Hepatic stellate cell (primary cell): ENCODE results near the gene NAP1L5.
A peak's percentile ranks its signal among the peaks of the same experiment; 100 is the strongest.

Source experiments
- DNase-seq: peaks from one replicate; pipeline ENCODE4 v3.0.0; 2011; ENCODE audit warnings: low spot score

NAP1L5 gene

DNA sequence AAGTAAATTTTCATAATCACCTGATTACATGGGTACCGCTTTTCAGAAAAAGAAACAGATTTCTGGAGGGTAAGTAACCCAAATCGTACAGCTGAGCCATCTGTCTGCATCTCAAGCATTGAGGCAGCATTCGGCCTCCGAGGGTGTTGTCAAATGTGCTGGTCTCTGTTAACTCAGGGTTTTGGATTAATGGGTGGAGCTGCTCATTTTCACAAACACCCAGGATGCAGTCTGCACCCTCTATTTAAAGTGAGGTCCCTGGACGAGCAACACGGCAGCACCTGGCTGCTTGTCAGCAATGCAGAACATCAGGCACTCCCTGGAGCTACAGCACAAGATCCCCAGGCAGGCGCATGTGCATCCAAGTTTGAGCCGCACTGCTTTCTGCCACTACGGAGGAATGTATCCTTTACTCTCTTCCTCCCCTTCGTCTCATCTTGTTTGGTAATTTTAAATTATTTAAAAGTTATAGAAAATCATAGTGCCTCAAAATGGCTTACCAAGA, 24.7 kb upstream of the NAP1L5 start:
- no peak for DNase-seq

DNA sequence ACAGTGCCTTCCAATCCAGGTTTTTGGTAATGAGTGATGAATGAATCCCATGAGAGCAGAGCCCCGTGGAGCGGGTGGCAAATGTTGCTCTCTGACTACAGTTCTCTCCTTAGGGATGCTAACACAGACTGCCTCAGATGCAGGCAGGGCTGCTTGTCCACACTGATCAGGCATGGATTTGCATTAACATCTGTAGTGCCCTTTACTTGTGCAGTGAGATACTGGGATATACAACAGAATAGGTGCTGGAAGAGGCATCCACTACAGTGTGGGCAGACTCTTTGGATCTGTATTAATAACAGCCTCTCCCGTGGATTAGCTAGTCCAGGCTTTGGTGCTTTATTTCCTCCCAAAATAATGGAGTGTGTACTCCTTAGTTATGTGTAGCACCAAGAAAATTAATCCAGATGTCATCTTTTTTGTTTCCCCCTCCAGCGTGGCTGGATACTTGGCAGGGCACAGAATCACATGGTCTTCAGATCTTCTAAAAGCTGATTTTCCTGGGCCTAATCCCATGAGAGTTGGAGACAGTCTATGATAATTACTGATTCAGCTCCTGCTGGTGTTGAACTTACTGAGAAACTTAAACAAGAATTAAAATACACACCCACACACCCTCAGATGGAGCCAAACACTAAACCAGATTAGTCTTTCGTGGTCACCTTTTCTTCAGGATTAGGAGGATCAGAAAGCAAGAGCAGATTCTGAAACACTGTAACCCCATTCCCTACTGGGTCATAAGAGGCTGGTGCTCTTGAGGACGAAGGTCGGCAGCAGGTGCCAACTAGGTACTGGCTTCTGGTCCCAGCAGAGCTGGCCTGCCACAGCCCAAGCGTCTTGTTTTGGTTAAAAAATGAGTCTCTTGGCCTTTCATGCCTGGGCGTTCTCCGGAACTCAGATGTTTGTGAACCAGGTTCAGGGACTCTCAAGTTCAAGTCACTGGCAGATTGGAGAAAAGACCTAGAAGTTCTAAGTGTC, 23.1 kb upstream of the NAP1L5 start:
- DNase-seq: no peak

DNA sequence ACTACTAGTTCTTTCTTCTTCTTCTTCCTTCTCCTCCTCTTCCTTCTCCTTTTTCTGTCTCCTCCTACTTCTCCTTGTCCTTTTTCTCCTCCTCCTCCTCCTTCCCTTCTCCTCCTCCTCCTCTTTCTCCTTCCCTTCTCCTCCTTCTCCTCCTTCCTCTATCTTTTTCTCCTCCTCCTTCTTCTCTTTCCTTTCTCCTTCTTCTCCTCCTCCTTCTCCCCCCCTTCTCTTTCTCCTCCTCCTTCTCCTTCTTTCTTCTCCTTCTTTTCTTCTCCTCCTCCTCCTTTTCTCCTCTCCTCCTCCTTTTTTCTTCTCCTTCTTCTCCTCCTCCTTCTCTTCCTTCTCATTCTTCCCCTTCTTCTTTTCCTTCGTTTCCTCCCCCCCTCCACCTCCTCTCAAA, 21.8 kb upstream of the NAP1L5 start:
- no peak for DNase-seq

DNA sequence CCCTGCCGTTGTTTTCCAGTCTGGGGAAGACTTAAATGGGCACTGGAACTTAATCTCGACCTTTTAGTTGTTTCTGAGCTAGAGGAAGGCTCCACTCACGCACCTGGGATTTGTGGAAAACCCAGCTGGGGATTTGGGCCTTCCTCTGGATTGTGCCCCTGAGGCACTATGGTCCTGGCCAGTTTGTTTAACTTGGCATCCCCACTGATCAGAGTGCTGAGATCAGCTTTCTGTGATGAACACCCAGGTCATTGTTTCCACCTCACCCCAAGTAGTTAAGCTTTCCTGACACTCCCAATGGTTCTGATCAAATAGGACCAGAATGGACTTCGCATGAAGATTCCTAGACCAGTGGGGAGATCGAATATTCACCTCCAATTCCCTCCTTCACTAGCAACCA, 20.5 kb upstream of the NAP1L5 start:
- DNase-seq: no peak

DNA sequence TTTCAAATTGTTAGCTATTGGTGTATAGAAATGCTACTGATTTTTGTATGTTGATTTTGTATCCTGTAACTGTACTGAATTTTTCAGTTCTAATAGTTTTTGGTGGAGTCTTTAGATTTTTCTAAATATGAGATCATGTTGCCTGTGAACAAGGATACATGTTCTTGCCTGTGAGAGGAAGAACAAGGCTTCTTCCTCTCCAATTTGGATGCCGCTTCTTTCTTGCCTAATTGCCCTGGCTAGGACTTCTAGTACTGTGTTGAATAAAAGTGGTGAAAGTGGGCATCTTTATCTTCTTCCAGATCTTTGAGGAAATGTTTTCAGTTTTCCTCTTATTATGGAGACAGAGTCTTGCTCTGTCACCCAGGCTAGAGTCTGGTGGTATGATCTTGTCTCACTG, 16.2 kb upstream of the NAP1L5 start:
- no peak for DNase-seq

DNA sequence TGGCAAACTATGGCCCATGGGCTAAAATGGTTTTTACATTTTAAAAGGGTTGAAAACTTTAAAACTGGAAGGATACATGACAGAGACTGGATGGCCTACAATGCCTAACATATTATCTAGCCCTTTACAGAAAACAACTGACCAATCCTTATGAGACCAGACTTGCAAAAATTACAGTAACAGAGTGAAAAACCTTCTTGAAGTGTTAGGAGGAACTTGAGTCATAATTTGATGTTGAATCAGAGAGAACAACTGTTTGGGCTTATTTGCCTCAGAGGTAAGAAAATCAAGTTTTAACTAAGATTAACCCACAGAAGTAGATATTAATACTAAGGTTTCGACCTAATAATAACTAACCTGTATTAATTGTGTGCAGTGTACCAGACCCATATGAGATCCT, 12.4 kb upstream of the NAP1L5 start:
- no peak for DNase-seq

DNA sequence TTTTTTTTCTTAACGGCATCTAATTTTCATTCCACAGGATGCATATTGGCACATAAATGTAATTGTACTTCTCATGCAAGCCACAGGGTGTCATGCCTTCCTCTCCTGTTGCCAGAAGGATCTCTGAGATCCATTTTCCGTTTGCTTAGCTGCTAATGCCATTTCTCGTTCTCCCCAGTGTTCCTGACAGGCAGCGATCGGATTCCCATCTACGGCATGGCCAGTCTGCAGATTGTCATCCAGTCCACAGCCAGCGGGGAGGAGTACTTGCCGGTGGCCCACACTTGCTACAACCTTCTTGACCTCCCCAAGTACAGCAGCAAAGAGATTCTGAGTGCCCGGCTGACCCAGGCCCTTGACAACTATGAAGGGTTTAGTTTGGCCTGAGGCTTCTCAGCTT, 8.9 kb upstream of the NAP1L5 start:
- DNase-seq: peak; percentile 42

DNA sequence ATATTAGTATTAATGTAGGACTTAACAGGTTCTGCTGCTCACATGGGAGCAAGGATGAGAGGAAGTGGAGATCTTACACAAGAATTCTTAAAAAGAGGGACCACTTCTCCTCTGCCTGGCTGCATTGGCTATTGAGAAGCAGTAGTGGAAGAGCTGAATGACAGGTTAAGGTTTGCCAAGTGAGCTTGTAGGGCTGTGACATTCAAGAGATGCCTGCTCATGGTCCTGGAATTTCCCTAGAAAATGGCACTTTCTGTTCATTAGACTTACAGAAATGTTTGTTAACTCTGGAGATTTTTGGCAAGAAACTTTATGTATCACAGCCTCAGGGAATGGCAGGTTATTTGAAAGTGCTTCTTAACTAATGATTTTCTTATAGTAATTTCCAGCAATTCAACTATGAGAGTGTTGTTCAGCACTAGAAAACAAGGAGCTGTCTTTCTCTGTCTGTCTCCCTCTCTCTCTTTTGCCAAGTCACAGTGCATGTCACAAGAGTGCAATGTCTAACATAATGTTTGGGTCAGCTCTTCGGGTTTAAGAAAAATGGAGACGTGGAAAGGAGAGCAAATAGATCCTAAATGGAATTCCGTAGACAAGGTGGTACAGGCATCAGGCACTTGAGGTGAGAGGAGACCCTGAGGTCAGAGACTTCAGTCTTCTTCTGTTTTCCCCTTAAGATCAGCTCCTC, 8.3 kb upstream of the NAP1L5 start:
- DNase-seq: peak; percentile 17

DNA sequence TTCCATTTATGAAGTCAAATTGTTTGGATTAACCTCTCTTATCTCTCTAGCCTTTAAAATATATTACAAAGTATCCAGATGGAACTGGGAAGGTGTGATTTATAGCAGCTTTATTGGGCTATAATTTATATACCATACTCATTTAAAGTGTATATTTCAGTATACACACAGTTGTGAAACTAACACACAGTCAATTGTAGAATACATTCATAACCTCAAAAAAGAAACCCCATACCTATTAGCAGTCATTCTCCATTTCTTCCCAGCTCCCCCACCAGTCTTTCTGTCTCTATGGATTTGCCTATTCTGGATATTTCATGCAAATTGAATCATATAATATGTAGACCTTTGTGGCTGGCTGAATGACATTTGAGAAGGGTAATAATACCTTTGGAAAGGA, 7.6 kb upstream of the NAP1L5 start:
- DNase-seq: no peak

DNA sequence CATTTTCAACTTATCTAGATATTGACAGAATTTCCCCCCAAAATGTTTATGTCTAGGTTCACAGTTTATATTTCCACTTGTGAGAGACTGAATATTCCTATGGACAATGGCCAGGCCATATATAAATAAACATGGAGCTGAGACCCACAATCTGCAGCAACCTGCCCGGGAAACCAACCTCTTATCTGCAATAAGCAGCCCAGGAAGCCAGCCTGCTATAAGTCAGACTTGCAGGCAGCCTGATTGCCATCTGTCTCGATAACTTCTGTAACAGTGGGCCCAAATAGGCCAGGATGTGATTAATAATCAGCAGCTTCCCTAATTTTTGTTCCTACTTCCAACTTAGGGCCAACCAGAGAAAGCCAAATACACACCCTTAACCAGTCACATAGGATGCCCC, 5.2 kb upstream of the NAP1L5 start:
- DNase-seq: no peak

DNA sequence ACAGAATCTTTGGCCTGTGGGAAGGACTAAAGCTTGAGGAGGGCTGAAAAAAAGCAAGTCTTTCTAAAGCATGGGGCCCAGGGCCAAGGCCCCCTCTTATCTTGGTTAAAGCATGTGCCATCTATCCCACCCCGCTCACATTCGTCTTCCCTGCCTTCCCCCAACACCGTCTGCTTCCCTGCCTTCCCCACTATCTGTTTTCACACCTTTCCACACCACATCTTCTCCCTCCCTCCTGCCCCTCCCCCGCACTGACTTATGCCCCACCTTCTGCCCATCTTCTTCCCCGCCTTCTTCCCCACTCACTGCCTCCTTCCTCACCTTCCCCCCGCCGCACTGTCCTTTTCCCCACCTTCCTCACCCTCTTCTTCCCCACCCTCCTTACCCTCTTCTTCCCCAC, 890 bp upstream of the NAP1L5 start:
- no peak for DNase-seq

DNA sequence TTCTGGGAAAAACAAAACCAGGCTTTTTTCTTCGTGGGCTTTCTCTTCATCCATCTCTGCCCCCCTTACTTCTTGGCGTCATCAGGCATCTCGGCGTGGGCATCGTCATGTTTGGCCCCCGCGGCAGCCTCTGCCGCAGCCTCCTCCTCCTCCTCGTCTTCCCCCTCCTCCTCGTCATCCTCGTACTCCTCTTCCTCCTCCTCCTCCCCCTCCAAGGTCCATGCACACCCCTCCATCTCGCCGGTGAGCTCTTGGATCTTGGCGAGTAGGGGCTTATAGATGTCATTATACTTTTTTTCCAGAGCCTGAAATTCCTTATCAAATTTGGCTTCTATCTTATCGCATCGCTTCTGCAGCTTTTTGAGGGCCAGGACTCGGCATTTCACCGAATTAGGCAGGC, 488 bp downstream of the NAP1L5 start:
- DNase-seq: no peak

DNA sequence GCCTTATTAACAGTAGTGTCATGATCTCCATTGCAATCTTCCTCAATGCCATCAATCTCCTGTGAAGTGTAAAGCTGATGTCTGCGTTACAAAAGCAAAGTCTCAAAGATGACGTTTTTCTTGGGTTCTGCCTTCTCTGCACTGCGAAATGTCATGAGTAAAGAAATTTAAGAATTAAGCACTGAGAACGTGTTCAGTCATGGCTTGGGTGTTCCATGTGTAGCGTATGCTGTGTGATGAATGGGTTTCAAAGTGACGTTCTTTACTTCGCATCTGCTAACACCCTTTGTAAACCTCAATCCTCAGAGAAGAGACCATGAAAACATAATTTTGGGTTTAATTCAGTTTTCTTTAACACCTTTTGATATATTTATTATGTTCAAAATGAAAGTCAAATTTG, 999 bp downstream of the NAP1L5 start:
- no peak for DNase-seq

DNA sequence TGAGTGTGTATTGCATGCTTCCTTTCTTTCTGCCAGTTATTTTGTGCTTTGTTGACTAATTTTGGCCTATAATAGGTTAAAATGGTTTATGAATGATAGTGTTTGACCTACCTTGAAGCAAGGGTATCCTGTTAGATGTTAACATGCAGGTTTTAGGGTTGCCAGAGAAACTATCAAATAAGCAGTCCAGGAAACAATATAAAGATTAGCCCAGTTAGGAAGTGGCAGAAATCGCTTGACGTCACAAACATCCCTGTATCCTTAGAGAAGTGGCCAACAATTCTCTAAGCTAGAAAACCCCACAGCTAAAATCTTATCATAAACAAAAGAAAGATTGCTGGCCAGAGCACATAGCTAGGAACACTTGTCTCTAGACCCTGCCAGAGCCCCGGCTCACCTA, 3.8 kb downstream of the NAP1L5 start:
- DNase-seq: no peak

DNA sequence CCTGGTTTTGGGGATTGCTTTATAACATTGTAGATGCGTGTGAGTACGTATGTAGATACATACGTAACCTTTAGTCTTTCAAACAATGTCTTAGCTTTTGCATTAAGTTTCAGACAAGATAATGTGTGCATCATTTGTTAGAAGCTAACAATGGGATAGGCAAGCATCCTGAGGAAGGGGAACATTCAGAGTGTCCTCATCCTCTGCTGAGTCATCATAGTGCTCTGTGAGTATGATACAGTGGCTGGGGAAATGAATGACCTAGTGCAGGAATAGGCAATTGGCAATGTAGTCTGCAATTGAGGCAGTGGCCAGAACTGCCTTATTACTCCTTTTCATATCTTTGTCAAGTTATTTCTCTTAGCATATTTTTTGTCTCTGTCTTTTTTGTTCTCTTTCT, 7.3 kb downstream of the NAP1L5 start:
- DNase-seq: no peak

DNA sequence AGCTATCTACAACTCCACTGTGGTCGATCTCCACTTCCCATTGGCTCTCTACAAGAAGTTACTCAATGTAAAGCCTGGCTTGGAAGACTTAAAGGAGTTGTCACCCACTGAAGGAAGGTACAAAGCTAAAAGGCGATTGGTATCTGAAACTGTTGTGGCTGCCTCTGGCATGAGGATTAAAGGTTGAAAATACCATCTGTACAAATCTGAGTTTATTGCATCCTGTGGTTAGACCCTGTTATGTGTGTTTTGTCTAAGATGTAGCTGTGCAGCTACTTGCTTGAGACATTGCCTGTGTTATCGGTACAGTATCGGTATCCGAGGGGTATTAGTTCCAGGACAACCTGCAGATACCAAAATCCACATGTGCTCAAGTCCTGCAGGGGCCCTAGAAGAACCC, 16.4 kb downstream of the NAP1L5 start:
- no peak for DNase-seq

DNA sequence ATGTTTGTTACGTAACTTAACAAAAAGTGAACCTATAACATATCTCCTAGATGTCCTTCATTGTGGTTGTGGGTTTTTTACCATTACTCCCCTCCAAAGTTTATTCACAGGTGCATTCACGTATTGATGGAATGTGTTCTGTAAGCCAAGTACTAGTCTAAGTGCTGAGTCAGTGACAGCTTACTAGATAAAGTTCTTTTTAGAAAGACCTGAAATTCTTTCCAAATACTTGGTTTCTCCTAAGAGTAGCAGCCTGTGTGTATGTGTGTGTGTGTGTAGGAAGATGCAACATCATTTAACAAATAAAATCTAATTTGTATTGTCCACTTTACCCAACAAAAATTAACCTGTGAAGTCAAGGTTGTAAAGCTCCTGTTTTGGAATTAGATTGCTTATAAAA, 22.1 kb downstream of the NAP1L5 start:
- DNase-seq: no peak

DNA sequence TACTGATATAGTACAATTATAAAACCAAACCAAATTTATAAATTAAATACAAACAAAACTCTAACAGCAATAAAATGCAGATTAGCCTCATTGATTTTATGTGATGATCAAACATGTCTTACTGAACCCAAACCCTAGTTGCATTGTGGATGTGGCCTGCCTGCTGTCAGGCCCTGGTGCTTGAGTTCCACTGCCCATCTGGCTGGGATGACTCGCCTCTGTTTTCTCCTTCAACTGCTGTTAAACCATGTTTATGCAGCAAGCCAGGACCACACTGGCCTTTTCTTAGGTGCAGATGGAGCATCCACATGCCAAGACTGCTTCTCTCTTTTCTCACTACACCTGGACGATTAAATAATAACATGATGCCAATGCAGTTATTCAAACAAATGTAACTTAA, 22.6 kb downstream of the NAP1L5 start:
- peak; percentile 16 for DNase-seq

DNA sequence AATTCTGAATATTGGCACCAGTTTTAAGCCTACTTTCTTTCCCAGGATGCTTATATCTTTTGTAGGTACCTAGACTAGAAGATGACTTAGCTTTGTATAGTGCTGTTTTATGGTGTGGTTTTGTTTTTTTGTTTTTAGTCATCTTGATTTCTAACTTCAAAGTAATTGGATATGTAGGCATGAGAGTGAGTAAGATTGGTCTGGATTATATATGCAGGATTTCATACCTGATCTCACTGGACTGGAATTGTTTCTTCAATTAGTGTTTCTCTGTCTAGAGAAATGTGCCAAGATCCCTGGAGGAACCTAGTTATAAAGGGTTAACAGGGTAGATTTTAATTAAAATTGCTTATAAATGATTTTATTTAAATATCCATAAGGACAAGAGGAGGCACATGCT, 23.1 kb downstream of the NAP1L5 start:
- DNase-seq: no peak

DNA sequence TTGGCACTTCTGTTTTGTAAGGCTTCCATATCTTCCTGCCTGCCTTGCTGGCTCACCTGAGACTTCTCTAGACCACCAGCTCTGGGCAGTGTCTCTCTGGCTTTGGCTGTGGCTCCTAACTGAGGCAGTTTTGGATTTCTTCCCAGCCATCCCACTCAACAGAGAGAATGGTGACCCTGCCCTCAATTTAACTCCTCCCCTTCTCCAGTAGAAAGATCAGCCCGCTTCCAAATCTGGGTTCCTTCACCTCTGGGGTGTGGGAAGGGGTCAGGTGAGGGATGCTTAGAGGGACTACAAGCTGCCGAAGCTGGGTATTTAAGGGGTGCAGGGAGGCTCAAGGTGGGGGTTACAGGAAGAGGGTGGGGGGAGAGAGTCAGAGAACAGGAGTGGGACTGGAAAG, 23.7 kb downstream of the NAP1L5 start:
- no peak for DNase-seq

DNA sequence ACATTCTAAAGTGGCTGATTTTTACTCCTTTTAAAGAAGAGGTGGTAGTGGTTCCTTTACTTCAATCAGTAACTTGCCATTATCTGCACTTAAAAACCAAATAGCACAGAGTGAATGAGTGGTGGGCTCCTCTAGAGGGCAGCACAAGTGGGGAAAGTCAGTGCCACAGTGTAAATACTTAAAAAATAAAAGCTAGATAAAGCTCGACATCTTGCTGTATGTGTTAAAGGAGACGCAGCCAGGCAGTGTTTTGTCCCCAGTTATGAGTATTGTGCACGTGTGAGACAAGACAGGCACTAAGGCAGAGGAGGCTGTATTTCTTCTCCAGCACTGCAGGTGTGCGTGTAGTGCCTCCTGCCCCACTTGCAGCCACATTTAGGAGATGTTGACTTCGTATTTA, 24.6 kb downstream of the NAP1L5 start:
- no peak for DNase-seq

DNA sequence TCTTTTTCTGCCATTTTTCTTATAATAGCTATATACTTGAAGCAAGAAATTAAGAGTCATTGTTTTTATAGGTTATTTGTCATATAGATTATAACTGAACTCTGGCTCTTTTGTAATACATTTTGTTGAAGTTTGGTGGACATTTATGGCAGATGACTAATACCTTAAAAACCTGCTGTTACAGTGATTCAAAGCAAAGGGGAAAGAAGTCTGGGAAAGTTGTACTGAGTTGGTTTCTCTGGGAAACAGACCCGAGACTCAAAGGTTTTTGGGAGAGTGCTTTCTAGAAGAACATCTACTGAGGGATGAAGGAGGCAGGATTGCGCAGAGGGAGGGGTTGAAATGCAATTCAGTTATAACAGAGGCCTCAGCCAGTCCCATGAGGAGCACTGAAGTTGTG, 35.9 kb downstream of the NAP1L5 start:
- peak; percentile 38 for DNase-seq
